ENCODE measurements around the gene GPD1. TPM values are rescaled to one million over a fixed set of nuclear protein-coding genes. Genes with fewer than 3 reads are reported as not detected.
A peak's percentile ranks its signal among the peaks of the same experiment; 100 is the strongest.

The GPD1 gene
- total and polyA plus RNA-seq, 9 of the 15 experiments (the other 6 are each of a cell fraction or from before 2014, with no cell fraction given): 0.13 to 1.00 (median 0.55) TPM

DNA sequence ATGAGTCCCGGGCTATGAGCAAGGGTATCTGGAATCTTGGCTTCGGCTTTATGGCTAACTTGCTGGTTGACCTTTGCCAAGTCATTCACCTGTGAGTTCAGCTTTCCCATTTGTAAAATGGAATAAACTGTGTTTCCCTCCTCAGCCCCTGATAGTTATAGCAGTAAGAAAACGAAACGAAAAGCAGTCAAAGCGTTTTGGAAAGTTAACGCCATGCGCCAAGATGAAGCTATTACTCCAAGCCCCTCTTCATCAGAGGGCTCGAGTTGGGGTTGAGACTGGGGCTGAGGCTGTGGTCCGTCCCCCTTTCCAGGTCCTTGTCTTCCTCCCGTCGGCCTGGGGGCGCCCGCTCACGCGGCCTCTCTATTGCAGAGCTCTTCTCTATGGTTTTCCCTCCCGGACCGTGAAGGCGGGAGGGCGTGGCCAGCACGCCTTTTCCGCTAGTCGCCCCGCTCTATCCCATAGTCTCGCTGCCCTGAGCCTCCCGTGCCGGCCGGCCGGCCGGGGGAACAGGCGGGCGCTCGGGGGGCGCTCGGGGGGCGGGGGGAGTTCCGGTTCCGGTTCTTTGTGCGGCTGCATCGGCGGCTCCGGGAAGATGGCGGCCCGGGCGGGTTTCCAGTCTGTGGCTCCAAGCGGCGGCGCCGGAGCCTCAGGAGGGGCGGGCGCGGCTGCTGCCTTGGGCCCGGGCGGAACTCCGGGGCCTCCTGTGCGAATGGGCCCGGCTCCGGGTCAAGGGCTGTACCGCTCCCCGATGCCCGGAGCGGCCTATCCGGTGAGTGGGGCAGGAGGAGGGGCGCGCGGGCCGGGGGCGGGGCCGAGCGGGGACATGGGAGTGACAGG is 18.8 kb upstream of the GPD1 start, which contains the start of gene SMARCD1 (continued):
- TF ChIP-seq, protein P1, sequence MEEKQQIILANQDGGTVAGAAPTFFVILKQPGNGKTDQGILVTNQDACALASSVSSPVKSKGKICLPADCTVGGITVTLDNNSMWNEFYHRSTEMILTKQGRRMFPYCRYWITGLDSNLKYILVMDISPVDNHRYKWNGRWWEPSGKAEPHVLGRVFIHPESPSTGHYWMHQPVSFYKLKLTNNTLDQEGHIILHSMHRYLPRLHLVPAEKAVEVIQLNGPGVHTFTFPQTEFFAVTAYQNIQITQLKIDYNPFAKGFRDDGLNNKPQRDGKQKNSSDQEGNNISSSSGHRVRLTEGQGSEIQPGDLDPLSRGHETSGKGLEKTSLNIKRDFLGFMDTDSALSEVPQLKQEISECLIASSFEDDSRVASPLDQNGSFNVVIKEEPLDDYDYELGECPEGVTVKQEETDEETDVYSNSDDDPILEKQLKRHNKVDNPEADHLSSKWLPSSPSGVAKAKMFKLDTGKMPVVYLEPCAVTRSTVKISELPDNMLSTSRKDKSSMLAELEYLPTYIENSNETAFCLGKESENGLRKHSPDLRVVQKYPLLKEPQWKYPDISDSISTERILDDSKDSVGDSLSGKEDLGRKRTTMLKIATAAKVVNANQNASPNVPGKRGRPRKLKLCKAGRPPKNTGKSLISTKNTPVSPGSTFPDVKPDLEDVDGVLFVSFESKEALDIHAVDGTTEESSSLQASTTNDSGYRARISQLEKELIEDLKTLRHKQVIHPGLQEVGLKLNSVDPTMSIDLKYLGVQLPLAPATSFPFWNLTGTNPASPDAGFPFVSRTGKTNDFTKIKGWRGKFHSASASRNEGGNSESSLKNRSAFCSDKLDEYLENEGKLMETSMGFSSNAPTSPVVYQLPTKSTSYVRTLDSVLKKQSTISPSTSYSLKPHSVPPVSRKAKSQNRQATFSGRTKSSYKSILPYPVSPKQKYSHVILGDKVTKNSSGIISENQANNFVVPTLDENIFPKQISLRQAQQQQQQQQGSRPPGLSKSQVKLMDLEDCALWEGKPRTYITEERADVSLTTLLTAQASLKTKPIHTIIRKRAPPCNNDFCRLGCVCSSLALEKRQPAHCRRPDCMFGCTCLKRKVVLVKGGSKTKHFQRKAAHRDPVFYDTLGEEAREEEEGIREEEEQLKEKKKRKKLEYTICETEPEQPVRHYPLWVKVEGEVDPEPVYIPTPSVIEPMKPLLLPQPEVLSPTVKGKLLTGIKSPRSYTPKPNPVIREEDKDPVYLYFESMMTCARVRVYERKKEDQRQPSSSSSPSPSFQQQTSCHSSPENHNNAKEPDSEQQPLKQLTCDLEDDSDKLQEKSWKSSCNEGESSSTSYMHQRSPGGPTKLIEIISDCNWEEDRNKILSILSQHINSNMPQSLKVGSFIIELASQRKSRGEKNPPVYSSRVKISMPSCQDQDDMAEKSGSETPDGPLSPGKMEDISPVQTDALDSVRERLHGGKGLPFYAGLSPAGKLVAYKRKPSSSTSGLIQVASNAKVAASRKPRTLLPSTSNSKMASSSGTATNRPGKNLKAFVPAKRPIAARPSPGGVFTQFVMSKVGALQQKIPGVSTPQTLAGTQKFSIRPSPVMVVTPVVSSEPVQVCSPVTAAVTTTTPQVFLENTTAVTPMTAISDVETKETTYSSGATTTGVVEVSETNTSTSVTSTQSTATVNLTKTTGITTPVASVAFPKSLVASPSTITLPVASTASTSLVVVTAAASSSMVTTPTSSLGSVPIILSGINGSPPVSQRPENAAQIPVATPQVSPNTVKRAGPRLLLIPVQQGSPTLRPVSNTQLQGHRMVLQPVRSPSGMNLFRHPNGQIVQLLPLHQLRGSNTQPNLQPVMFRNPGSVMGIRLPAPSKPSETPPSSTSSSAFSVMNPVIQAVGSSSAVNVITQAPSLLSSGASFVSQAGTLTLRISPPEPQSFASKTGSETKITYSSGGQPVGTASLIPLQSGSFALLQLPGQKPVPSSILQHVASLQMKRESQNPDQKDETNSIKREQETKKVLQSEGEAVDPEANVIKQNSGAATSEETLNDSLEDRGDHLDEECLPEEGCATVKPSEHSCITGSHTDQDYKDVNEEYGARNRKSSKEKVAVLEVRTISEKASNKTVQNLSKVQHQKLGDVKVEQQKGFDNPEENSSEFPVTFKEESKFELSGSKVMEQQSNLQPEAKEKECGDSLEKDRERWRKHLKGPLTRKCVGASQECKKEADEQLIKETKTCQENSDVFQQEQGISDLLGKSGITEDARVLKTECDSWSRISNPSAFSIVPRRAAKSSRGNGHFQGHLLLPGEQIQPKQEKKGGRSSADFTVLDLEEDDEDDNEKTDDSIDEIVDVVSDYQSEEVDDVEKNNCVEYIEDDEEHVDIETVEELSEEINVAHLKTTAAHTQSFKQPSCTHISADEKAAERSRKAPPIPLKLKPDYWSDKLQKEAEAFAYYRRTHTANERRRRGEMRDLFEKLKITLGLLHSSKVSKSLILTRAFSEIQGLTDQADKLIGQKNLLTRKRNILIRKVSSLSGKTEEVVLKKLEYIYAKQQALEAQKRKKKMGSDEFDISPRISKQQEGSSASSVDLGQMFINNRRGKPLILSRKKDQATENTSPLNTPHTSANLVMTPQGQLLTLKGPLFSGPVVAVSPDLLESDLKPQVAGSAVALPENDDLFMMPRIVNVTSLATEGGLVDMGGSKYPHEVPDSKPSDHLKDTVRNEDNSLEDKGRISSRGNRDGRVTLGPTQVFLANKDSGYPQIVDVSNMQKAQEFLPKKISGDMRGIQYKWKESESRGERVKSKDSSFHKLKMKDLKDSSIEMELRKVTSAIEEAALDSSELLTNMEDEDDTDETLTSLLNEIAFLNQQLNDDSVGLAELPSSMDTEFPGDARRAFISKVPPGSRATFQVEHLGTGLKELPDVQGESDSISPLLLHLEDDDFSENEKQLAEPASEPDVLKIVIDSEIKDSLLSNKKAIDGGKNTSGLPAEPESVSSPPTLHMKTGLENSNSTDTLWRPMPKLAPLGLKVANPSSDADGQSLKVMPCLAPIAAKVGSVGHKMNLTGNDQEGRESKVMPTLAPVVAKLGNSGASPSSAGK (IDR thresholded peaks at IDR 0.05): no peak
- no peak for TF ChIP-seq MXI1 (IDR thresholded peaks at IDR 0.05; ENCODE audit: low read depth, low read length)
- TF ChIP-seq ELF2 (CRISPR knock-in tag; IDR thresholded peaks at IDR 0.05): no peak
- TF ChIP-seq, protein P2, sequence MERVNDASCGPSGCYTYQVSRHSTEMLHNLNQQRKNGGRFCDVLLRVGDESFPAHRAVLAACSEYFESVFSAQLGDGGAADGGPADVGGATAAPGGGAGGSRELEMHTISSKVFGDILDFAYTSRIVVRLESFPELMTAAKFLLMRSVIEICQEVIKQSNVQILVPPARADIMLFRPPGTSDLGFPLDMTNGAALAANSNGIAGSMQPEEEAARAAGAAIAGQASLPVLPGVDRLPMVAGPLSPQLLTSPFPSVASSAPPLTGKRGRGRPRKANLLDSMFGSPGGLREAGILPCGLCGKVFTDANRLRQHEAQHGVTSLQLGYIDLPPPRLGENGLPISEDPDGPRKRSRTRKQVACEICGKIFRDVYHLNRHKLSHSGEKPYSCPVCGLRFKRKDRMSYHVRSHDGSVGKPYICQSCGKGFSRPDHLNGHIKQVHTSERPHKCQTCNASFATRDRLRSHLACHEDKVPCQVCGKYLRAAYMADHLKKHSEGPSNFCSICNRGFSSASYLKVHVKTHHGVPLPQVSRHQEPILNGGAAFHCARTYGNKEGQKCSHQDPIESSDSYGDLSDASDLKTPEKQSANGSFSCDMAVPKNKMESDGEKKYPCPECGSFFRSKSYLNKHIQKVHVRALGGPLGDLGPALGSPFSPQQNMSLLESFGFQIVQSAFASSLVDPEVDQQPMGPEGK (CRISPR knock-in tag; IDR thresholded peaks at IDR 0.05; ENCODE audit: borderline replicate concordance): no peak
- no peak for TF ChIP-seq GATAD2B (IDR thresholded peaks at IDR 0.05; ENCODE audit: borderline replicate concordance)
- TF ChIP-seq ZBTB17 (CRISPR knock-in tag; IDR thresholded peaks at IDR 0.05): no peak
- TF ChIP-seq, protein P3, sequence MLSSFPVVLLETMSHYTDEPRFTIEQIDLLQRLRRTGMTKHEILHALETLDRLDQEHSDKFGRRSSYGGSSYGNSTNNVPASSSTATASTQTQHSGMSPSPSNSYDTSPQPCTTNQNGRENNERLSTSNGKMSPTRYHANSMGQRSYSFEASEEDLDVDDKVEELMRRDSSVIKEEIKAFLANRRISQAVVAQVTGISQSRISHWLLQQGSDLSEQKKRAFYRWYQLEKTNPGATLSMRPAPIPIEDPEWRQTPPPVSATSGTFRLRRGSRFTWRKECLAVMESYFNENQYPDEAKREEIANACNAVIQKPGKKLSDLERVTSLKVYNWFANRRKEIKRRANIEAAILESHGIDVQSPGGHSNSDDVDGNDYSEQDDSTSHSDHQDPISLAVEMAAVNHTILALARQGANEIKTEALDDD (IDR thresholded peaks at IDR 0.05): peak; percentile 64; the same call in 1 of the 2 replicates
- no peak for TF ChIP-seq ZFPM2 (CRISPR knock-in tag; IDR thresholded peaks at IDR 0.05)
